OCI-LY3 (cell line): ENCODE data around the gene AGAP1.

Source experiments
- H2AFZ ChIP-seq: fragments of 200-600, 300-600 bp; shearing (Covaris generic); 2 replicates; pipeline ENCODE4 v1.6.0; 2014; ENCODE audit warnings: antibody characterized with exemption, low read depth, low read length
- H3K27ac ChIP-seq: fragments of 200-600, 300-600 bp; sonication (generic); 2 replicates; pipeline ENCODE4 v1.5.1; 2014; ENCODE audit warnings: mild to moderate bottlenecking, low read length, moderate library complexity, mixed read lengths
- H3K27me3 ChIP-seq: fragments of 200-600, 300-600 bp; sonication (generic); 2 replicates; pipeline ENCODE4 v1.6.1; 2014; ENCODE audit warnings: low read depth, low read length, mixed read lengths
- H3K36me3 ChIP-seq: fragments of 200-600, 300-600 bp; sonication (generic); replicated peaks from 2 replicates; pipeline ENCODE3; 2014; ENCODE audit warnings: low read depth, low read length, mixed read lengths
- H3K4me1 ChIP-seq: fragments of 300-600, 200-600 bp; sonication (generic); 2 replicates; pipeline ENCODE4 v1.6.1; 2014; ENCODE audit warnings: low read length, mixed read lengths
- H3K4me2 ChIP-seq: fragments of 200-600, 300-600 bp; sonication (generic); 2 replicates; pipeline ENCODE4 v1.6.1; 2014; ENCODE audit warnings: low read length, mixed read lengths
- H3K4me3 ChIP-seq: fragments of 300-600, 200-600 bp; sonication (generic); 2 replicates; pipeline ENCODE4 v1.5.1; 2014; ENCODE audit warnings: antibody characterized with exemption, mild to moderate bottlenecking, low read length, moderate library complexity
- H3K79me2 ChIP-seq: fragments of 300-600, 200-600 bp; shearing (Covaris generic); 2 replicates; pipeline ENCODE4 v1.6.1; 2014; ENCODE audit warnings: mild to moderate bottlenecking, low read length, mixed read lengths
- H3K9ac ChIP-seq: fragments of 300-600, 200-600 bp; shearing (Covaris generic); 2 replicates; pipeline ENCODE4 v1.6.0; 2014; ENCODE audit warnings: mild to moderate bottlenecking, low read length, moderate library complexity
- H3K9me3 ChIP-seq: fragments of 200-600, 300-600 bp; shearing (Covaris generic); 2 replicates; pipeline ENCODE4 v1.6.1; 2014; ENCODE audit warnings: low read length, mixed read lengths; ENCODE audit not compliant: insufficient read depth
- H4K20me1 ChIP-seq: fragments of 200-600, 300-600 bp; sonication (generic); 2 replicates; pipeline ENCODE4 v1.6.1; 2016; ENCODE audit warnings: low read length, mixed read lengths; ENCODE audit not compliant: insufficient read depth
- CTCF ChIP-seq: fragments of 200-600, 300-600 bp; sonication (generic); IDR thresholded peaks from 2 replicates; pipeline ENCODE4 v1.5.1; 2014; ENCODE audit warnings: antibody characterized with exemption, low read length, low read depth
- EZH2phosphoT487 ChIP-seq: fragments of 200-600 bp; shearing (Covaris generic); IDR thresholded peaks from 2 replicates; pipeline ENCODE4 v1.6.1; 2018; ENCODE audit warnings: antibody characterized with exemption, mixed run types, low read depth

AGAP1 gene

GRCh38 chr2:235937936-235938335, 444.1 kb downstream of the AGAP1 start:
- Histone ChIP-seq H3K9me3 (no peaks in the 10 kb centered on the region), H4K20me1 (no peaks in the 10 kb centered on the region), H3K4me1 (no peaks in the 10 kb centered on the region), H3K79me2 (no peaks in the 10 kb centered on the region), H2AFZ (no peak overlapping the region), H3K4me2 (no peak overlapping the region), H3K36me3 (no peaks in the 10 kb centered on the region), H3K27ac (no peak overlapping the region), H3K4me3 (no peak overlapping the region), H3K9ac (no peak overlapping the region), H3K27me3 (no peaks in the 10 kb centered on the region)
- TF ChIP-seq CTCF = no peak
- no peak for TF ChIP-seq EZH2phosphoT487

- no peak for TF ChIP-seq EZH2phosphoT487
- no peak for TF ChIP-seq CTCF
- Histone ChIP-seq H3K27ac (no peak overlapping the region), H3K4me1 (no peaks in the 10 kb centered on the region), H3K9me3 (no peaks in the 10 kb centered on the region), H2AFZ (no peak overlapping the region), H3K36me3 (no peaks in the 10 kb centered on the region), H3K79me2 (no peaks in the 10 kb centered on the region), H3K4me2 (no peak overlapping the region), H4K20me1 (no peaks in the 10 kb centered on the region), H3K4me3 (no peak overlapping the region), H3K27me3 (no peaks in the 10 kb centered on the region), H3K9ac (no peak overlapping the region)
Measured at GRCh38 chr2:235938611-235939010, 444.8 kb downstream of the AGAP1 start.

GRCh38 chr2:235939471-235939870, 445.6 kb downstream of the AGAP1 start:
- Histone ChIP-seq H3K4me1 (no peaks in the 10 kb centered on the region), H2AFZ (no peak overlapping the region), H3K27me3 (no peaks in the 10 kb centered on the region), H3K4me2 (no peak overlapping the region), H3K9me3 (no peaks in the 10 kb centered on the region), H3K4me3 (no peak overlapping the region), H3K36me3 (no peaks in the 10 kb centered on the region), H4K20me1 (no peaks in the 10 kb centered on the region), H3K79me2 (no peaks in the 10 kb centered on the region), H3K9ac (no peak overlapping the region), H3K27ac (no peak overlapping the region)
- TF ChIP-seq EZH2phosphoT487 = no peak
- no peak for TF ChIP-seq CTCF

GRCh38 chr2:235940330-235940729, 446.5 kb downstream of the AGAP1 start:
- no peak for TF ChIP-seq EZH2phosphoT487
- Histone ChIP-seq H4K20me1 (no peaks in the 10 kb centered on the region), H3K4me2 (no peak overlapping the region)

GRCh38 chr2:235944591-235944990, 450.7 kb downstream of the AGAP1 start:
- no peaks in the 10 kb centered on the region for H3K79me2 ChIP-seq
- H3K9me3 ChIP-seq = no peaks in the 10 kb centered on the region
- no peak overlapping the region for H3K27ac ChIP-seq
- H3K9ac ChIP-seq = no peak overlapping the region
- no peaks in the 10 kb centered on the region for H4K20me1 ChIP-seq
- H3K36me3 ChIP-seq = no peaks in the 10 kb centered on the region
- H3K4me1 ChIP-seq = no peaks in the 10 kb centered on the region
- no peaks in the 10 kb centered on the region for H3K27me3 ChIP-seq
- H2AFZ ChIP-seq = no peak overlapping the region
- TF ChIP-seq EZH2phosphoT487 = no peak
- TF ChIP-seq CTCF = no peak
- H3K4me2 ChIP-seq = no peak overlapping the region
- no peak overlapping the region for H3K4me3 ChIP-seq

More at GRCh38 chr2:235940330-235940729, 446.5 kb downstream of the AGAP1 start:
- H3K27ac ChIP-seq = no peak overlapping the region
- no peaks in the 10 kb centered on the region for H3K36me3 ChIP-seq
- no peak overlapping the region for H2AFZ ChIP-seq
- no peak overlapping the region for H3K4me3 ChIP-seq
- H3K9me3 ChIP-seq = no peaks in the 10 kb centered on the region
- no peaks in the 10 kb centered on the region for H3K4me1 ChIP-seq
- H3K9ac ChIP-seq = no peak overlapping the region
- no peaks in the 10 kb centered on the region for H3K79me2 ChIP-seq
- no peaks in the 10 kb centered on the region for H3K27me3 ChIP-seq
